Suprapubic skin (tissue), 4 donors: ENCODE measurements around the gene MVP. TPM values are rescaled to one million over a fixed set of nuclear protein-coding genes. Genes with fewer than 3 reads are reported as not detected.
A peak's percentile ranks its signal among the peaks of the same experiment; 100 is the strongest.

ENCODE experiments used
- DNase-seq, 2 donors: peaks; one replicate each; pipeline ENCODE4 v3.0.0-alpha.2; 2019; ENCODE audit warnings: low spot score in 2 of 2
- H3K27ac ChIP-seq: fragments of 200-600 bp; sonication (generic); one replicate; pipeline ENCODE4 v1.5.1; 2019
- H3K27me3 ChIP-seq: fragments of 200-600 bp; sonication (generic); one replicate; pipeline ENCODE4 v1.5.1; 2019
- H3K36me3 ChIP-seq: fragments of 200-600 bp; sonication (generic); one replicate; pipeline ENCODE4 v1.5.1; 2019
- H3K4me1 ChIP-seq: fragments of 200-600 bp; sonication (generic); one replicate; pipeline ENCODE4 v1.5.1; 2019
- H3K4me3 ChIP-seq: fragments of 200-600 bp; sonication (generic); one replicate; pipeline ENCODE4 v1.5.1; 2019; ENCODE audit warnings: mild to moderate bottlenecking
- H3K9me3 ChIP-seq: fragments of 200-600 bp; sonication (generic); one replicate; pipeline ENCODE4 v1.5.1; 2019
- EP300 ChIP-seq: sonication (generic); formaldehyde crosslinking; IDR thresholded peaks from one replicate; pipeline ENCODE4 v1.6.1; 2017; ENCODE audit warnings: antibody characterized with exemption
- POLR2A ChIP-seq, 2 donors: fragments of 450-650 bp; IDR thresholded peaks; one replicate each; pipeline ENCODE4 v1.6.1; 2017; ENCODE audit warnings: antibody characterized with exemption in 2 of 2, mild to moderate bottlenecking in 2 of 2, moderate library complexity in 2 of 2
- POLR2AphosphoS5 ChIP-seq, 3 donors: sonication (generic); formaldehyde crosslinking; IDR thresholded peaks; one replicate each; pipeline ENCODE4 v1.6.1; 2017; ENCODE audit warnings: antibody characterized with exemption in 3 of 3
- WGBS: methylation state at CpG from one replicate; pipeline ENCODE4 v1.1.5; 2018; 5-methylcytosine and 5-hydroxymethylcytosine counted together
- total RNA-seq, 4 donors: library from RNA; depleted of rRNA; stranded (reverse); fragments of >200 nt; gene quantifications; one replicate each; pipeline ENCODE4 v1.1.0, GENCODE V29; 2016
- TF ChIP-seq, protein P1 (sequence below), 2 donors: fragments of 200-600 bp in 1 of 2; fragments of 450-650 bp in 1 of 2; sonication (generic) in 1 of 2; IDR thresholded peaks; one replicate each; pipeline ENCODE4 v1.5.1; 2016 to 2019; ENCODE audit warnings: antibody characterized with exemption in 2 of 2, mild to moderate bottlenecking in 1 of 2, moderate library complexity in 1 of 2

The MVP gene
- total RNA-seq, 4 donors from 2014 or later: 54.9 to 104 (median 68.1) TPM

DNA sequence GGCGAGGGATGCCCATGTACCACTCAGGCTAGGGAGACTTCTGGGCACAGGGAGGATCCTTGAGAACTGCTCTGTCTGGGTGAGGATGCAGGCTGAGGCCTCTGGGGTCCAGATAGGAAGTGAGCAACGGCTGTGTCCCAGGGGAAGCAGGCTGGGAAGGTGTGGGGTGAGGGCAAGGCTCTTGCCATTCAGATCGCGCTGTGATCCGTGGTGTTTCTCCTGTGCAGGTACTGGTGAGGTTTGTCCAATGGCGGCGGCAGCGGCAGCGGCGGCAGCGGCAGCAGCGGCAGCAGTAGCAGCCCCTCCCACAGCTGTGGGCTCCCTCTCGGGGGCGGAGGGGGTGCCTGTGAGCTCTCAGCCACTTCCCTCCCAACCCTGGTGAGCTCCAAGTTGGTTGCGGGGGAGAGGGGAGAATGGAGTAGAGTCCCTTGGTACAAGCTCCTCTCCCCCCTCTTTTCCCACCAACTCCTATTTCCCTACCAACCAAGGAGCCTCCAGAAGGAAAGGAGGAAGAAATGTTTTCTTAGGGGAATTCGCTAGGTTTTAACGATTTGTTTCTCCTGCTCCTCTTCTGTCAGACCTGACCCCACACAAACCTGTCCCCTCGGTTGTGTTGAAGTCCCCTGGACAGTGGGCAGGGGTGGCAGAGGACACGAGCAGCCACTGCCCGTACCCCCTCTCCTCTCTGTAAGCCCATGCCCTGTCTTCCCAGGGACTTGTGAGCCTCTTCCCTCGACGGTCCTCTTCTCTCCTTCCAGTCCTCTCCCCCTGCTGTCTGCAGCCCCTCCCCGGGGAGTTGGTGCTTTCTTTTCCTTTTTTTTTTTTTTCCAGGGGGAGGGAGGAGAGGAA is 10.2 kb upstream of the MVP start:
- 50% methylated on average over 23 of the region's 23 CpGs for WGBS
- H3K27me3 ChIP-seq: no peaks in the 10 kb centered on the region
- DNase-seq: no peak
- no peaks in the 10 kb centered on the region for H3K9me3 ChIP-seq
- peaks cover 12% of the 10 kb centered on the region for H3K36me3 ChIP-seq
- peak overlapping the region; percentile 73 for H3K27ac ChIP-seq
- peak overlapping the region; percentile 10 for H3K4me3 ChIP-seq
- H3K4me1 ChIP-seq: peaks cover 76% of the 10 kb centered on the region
- TF ChIP-seq, protein P1, sequence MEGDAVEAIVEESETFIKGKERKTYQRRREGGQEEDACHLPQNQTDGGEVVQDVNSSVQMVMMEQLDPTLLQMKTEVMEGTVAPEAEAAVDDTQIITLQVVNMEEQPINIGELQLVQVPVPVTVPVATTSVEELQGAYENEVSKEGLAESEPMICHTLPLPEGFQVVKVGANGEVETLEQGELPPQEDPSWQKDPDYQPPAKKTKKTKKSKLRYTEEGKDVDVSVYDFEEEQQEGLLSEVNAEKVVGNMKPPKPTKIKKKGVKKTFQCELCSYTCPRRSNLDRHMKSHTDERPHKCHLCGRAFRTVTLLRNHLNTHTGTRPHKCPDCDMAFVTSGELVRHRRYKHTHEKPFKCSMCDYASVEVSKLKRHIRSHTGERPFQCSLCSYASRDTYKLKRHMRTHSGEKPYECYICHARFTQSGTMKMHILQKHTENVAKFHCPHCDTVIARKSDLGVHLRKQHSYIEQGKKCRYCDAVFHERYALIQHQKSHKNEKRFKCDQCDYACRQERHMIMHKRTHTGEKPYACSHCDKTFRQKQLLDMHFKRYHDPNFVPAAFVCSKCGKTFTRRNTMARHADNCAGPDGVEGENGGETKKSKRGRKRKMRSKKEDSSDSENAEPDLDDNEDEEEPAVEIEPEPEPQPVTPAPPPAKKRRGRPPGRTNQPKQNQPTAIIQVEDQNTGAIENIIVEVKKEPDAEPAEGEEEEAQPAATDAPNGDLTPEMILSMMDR (IDR thresholded peaks at IDR 0.05): no peak
- TF ChIP-seq POLR2AphosphoS5 (IDR thresholded peaks at IDR 0.05): no peak
- TF ChIP-seq POLR2A (IDR thresholded peaks at IDR 0.05): no peak
- no peak for TF ChIP-seq EP300

DNA sequence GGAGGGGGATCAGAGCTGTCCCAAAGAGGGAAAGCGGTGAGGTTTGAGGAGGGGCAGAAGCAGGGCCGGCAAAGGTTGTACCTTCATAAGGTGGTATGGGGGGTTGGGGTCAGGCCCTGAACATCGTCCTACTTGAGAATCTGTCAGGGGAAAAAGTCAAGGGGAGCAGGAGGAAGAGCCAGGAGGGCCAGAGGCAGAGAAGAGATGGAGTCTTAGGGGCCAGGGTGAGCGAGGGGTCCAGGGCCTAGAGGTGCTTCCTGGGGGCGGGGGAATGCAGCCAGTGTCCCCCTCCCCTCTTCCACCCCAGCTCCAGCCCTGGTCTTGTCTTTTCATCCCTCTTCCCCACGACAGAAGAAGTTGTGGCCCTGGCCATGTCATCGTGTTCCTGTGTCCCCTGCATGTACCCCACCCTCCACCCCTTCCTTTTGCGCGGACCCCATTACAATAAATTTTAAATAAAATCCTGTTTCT is 9.5 kb upstream of the MVP start:
- TF ChIP-seq EP300 (no peak), POLR2A (IDR thresholded peaks at IDR 0.05) (no peak), POLR2AphosphoS5 (IDR thresholded peaks at IDR 0.05) (no peak)
- TF ChIP-seq, protein P1 (IDR thresholded peaks at IDR 0.05): no peak
- H3K4me3 ChIP-seq: peak overlapping the region; percentile 60
- DNase-seq: no peak
- H3K36me3 ChIP-seq: peaks cover 12% of the 10 kb centered on the region
- H3K9me3 ChIP-seq: no peaks in the 10 kb centered on the region
- no peaks in the 10 kb centered on the region for H3K27me3 ChIP-seq
- peaks cover 79% of the 10 kb centered on the region for H3K4me1 ChIP-seq
- WGBS: 38% methylated on average over 9 of the region's 9 CpGs
- peak overlapping the region; percentile 73 for H3K27ac ChIP-seq

DNA sequence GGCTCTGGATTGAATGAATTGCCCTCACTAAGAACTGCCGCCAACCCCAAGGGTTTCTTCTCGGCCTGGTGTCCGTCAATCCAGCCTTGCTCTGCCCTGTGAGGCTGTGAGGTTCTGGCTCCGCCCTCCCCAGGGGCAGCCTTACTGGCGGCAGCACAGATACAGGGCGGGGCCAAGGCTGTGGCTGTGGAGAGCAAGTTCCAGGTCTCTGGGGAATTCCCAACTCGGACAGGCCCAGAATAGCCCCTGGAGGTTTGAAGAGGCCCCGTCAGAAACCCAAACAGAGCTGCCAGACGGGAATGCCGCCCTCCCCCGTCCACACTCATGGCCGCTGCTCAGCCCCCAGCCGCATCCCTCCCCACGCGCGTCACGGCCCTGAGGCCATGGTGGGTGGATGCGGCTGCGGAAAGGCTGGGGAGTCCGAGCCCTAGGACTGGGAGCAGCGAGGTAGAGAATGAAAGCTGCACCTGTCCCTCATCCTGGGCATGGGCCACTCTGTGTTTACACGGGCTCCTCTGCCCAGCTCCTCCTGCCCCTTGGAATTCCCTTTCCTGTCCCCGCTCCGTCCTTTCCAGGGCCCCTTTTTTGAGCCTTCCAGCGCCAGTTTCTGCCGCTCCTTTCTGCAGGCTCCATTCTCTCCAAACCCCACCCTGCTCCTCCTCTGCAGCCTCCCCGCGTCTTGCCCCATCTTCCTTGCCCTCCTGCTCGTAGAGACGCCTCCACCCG is 8.9 kb upstream of the MVP start:
- peak overlapping the region; percentile 73 for H3K27ac ChIP-seq
- H3K4me3 ChIP-seq: peak overlapping the region; percentile 60
- DNase-seq: peak; percentile 94 to 97
- under 1% methylated on average over 28 of the region's 31 CpGs for WGBS
- no peak for TF ChIP-seq EP300
- peak in 1 of 3 donors; percentile 18 for TF ChIP-seq POLR2AphosphoS5 (IDR thresholded peaks at IDR 0.05)
- TF ChIP-seq POLR2A (IDR thresholded peaks at IDR 0.05): no peak
- TF ChIP-seq, protein P1 (IDR thresholded peaks at IDR 0.05): no peak
- H3K36me3 ChIP-seq: peaks cover 12% of the 10 kb centered on the region
- H3K27me3 ChIP-seq: no peaks in the 10 kb centered on the region
- H3K4me1 ChIP-seq: peaks cover 79% of the 10 kb centered on the region
- no peaks in the 10 kb centered on the region for H3K9me3 ChIP-seq

DNA sequence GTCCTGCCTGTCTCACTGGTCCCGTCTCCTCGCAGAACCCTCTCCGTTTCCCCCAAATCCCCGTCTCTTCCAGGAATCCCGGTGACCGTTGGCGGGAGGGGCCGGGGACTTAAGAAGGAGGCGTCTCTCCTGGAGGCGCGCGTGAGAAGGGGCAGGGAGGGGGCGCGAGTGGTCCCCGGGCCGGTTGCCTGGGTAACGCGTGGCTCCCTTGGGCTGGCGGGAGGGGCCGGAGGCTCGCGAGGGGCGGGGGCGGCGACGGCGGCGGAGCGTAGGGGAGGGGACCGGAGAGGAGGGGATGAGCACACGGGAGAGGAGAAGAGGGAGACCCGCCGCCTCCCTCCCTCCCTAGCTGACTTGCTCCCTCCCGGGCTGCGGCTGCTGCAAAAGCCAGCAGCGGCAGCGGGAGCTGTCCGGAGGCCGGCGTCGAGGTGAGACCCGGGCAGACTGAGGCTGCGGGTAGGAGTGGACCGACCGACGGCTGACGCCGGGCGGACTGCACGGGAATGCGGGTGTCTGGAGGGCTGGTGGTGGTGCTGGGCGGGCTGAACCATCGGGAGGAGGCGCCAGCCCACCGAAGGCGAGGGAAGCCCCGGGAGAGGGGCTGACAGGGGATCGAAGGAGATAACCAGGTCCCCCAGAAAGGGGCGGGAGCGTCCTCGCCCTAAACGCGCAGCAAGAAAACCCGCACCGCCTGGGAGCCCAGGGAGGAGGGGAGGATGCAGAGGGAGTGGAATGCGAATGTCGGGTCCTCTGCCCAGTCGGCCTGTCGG is 8.2 kb upstream of the MVP start, which contains the start of gene PRRT2:
TSS of gene PRRT2 (plus strand) at position 298 of the 770 bp plus-strand sequence. CDS start 862 bp downstream, outside the sequence.
- Histone ChIP-seq H3K27ac (peak within 1 kb of the TSS; percentile 73), H3K4me3 (peak within 1 kb of the TSS; percentile 60), H3K9me3 (no peaks in the 10 kb centered on the region), H3K27me3 (no peaks in the 10 kb centered on the region), H3K4me1 (peaks cover 85% of the 10 kb centered on the region), H3K36me3 (peaks cover 12% of the 10 kb centered on the region)
- no peak for TF ChIP-seq POLR2A (IDR thresholded peaks at IDR 0.05)
- no peak for TF ChIP-seq EP300
- TF ChIP-seq, protein P1 (IDR thresholded peaks at IDR 0.05): no peak
- TF ChIP-seq POLR2AphosphoS5 (IDR thresholded peaks at IDR 0.05): no peak
- 2% methylated on average over 36 of the region's 69 CpGs for WGBS
- DNase-seq: peak in 1 of 2 donors; percentile 84
